Glomerular endothelial cell (primary cell): ENCODE results near the gene GRK3. TPM values are rescaled to one million over a fixed set of nuclear protein-coding genes. Genes with fewer than 3 reads are reported as not detected.
"Not testable (repeated sequence)": the region's sequence is repeated elsewhere in the genome, so short reads cannot be mapped to it uniquely, and the experiment has no call there.

Source experiments
- DNase-seq: peaks from one replicate; pipeline ENCODE4 v3.0.0-alpha.2; 2011; ENCODE audit warnings: low read depth, low spot score; ENCODE audit errors: extremely low read depth
- total RNA-seq: library from RNA; depleted of rRNA; stranded (reverse); fragments of >200 nt; gene quantifications from 2 replicates; pipeline ENCODE4 v1.2.3, GENCODE V29; 2015

Gene GRK3
- total RNA-seq, 1 donor from 2014 or later = 0.76 TPM

GRCh38 chr22:25694196-25694907, 129.9 kb downstream of the GRK3 start:
- DNase-seq = no peak

GRCh38 chr22:25695146-25695545, 130.7 kb downstream of the GRK3 start:
- no peak for DNase-seq

- DNase-seq = no peak
Observed at GRCh38 chr22:25696763-25697162, 132.3 kb downstream of the GRK3 start.

- DNase-seq = no peak
Observed at GRCh38 chr22:25697181-25697664, 132.7 kb downstream of the GRK3 start.

GRCh38 chr22:25697978-25698377, 133.5 kb downstream of the GRK3 start:
- DNase-seq = no peak

GRCh38 chr22:25698461-25698860, 134.0 kb downstream of the GRK3 start:
- DNase-seq = no peak

DNA sequence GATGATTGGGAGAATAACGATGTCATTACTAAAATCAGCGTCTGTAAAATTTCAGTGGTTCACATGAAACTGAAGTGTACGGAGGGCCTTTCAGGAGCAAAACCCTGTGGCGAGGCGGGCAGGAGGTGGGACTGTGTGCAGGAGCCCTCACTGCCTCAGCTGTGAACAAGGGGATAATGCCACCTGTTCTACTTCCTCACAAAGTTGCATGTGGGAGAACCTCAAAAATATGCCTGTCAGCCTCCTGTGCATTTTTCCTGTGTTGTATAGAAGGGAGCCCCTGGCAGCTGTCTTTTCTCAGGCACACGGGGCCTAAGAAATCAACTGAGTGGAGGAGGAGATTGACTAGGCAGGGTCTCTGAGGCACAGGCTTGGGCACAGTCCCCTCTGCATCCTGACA, 134.5 kb downstream of the GRK3 start:
- DNase-seq = no peak

GRCh38 chr22:25701056-25701780, 136.7 kb downstream of the GRK3 start:
- no peak for DNase-seq

GRCh38 chr22:25702040-25702439, 137.6 kb downstream of the GRK3 start:
- no peak for DNase-seq

DNA sequence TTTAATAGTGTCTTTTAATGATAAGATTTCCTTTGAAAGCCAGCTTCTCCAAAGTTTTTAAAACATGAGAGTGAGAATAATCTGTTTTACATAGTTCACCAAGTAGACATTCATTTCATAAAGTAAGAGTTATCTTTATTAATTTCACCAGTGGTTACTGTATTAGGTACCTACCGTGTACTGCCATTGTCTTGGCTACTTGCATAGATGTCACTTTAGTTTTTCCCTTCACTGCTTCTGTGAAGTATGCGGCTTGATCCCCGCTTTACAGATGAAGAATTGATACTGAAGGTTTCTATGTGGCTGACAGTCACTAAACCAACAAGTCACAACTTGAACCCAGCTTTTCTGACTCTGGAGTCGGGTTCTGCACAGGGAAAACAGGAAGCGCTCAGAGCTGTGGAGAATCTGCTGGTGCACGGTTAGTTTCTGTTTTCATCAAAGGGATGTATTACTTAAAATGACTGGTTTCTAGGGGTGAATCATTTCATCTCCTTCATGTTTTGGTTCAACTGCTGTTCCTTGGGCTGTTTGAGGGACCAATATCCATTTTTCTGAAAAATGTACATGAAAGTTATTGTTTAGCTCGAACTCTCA, 138.2 kb downstream of the GRK3 start:
- DNase-seq = no peak

GRCh38 chr22:25704701-25705100, 140.2 kb downstream of the GRK3 start:
- no peak for DNase-seq

- no peak for DNase-seq
Observed at GRCh38 chr22:25706197-25706596, 141.7 kb downstream of the GRK3 start.

DNA sequence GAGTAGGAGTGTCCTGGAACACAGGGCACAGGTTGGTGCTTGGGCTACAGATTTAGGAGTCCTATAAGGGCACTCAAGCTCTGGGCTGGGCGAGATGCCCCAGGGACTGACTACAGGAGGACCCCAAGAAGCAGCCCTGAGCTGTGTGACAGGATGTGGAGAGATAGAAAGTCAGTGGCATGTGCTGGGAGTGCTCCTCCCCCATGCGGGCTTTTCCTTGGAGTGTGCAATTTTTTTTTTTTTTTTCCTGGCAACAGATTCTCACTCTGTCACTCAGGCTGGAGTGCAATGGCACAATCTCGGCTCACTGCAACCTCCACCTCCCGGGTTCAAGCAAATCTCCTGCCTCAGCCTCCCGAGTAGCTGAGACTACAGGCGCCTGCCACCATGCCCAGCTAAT, 144.0 kb downstream of the GRK3 start:
- not testable (repeated sequence) for DNase-seq

DNA sequence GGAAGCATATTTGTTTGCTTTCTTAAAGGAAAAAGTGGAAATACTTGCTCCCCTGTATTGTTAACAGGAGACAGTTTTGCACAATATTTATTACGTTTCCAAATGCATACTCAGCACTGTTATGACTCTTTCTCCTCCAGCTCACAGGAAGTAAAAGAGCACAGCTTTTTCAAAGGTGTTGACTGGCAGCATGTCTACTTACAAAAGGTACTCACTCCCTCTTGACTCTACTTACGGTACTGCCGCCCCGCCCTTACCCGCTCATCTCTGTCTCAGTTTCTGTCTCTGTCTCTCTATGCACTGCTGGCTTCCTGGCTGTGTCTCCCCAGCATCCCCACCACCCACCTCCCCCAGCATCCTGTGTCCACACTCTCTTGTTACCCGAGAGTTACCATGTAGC, 145.3 kb downstream of the GRK3 start:
- no peak for DNase-seq

GRCh38 chr22:25710501-25710900, 146.0 kb downstream of the GRK3 start:
- DNase-seq = no peak

GRCh38 chr22:25711491-25711890, 147.0 kb downstream of the GRK3 start:
- no peak for DNase-seq

GRCh38 chr22:25712661-25713400, 148.4 kb downstream of the GRK3 start:
- DNase-seq = no peak

DNA sequence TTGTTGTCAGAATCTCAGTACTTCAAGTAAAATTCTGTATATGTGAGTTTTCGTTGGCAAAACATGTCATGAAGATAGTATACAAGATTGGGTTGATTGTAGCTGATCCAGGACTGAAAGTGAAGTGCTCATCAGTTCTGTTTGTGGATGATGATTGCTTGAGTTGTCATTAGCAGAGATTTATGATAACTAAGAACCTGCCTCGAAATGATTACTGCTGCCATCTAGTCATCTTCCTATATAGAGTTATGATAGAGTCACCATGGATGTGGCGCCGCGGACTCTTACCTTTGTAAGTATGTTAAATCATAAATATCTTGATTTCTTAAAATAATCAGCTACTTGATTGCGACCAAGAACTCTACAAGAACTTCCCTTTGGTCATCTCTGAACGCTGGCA, 149.6 kb downstream of the GRK3 start:
- no peak for DNase-seq

GRCh38 chr22:25714739-25715138, 150.3 kb downstream of the GRK3 start:
- no peak for DNase-seq

GRCh38 chr22:25716637-25717036, 152.2 kb downstream of the GRK3 start:
- DNase-seq = no peak
